ENCODE measurements around the gene IL15RA.
"Not testable (repeated sequence)": the region's sequence is repeated elsewhere in the genome, so short reads cannot be mapped to it uniquely, and the experiment has no call there.

IL15RA gene

GRCh38 chr10:5951167-5951711 is 26.1 kb downstream of the IL15RA start:
- DNase-seq (ENCODE audit: low read depth in 2 of 2): no peak

DNA sequence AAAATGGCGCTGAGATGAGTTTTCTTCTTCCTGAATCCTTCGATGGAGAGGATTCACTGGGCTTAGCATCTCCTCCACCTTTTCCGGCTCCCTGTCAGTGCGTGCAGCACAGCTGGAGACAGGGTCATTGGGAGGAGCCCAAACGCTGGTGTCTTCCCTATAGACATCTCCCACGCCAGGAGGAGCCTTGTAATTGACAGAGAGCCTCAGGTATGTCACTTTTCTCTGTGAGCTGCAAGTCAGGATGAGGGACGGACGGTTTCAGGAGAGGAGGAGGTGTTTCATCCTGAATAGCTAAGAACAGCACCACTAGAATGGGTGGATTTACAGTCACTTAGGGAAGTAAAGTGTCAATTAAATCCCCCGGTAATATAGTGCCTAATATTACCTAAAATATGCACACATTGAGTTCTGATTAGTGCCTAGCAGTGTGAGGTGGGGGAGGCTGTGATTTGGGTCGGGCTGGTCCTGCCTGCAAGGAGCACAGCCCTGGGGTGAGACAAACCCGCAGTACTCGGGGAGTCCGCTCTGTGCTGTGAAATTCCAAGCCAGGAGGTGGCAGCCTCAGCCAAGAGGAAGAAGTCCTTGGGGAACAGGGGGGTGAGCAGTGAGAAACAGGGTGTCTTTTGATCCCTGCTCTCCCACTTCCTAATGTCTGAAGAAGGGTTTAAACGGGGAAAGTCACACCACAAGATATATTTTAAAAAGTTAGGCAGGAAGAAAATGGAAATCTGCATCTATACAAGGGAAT is 28.2 kb downstream of the IL15RA start:
- no peak for DNase-seq (ENCODE audit: low read depth in 2 of 2)

GRCh38 chr10:5948208-5948585 is 29.1 kb downstream of the IL15RA start:
- DNase-seq (ENCODE audit: low read depth in 2 of 2): no peak

- no peak for DNase-seq (ENCODE audit: low read depth in 2 of 2)
Measured at GRCh38 chr10:5947471-5948207, 29.7 kb downstream of the IL15RA start.

GRCh38 chr10:5946786-5947185 is 30.6 kb downstream of the IL15RA start:
- no peak for DNase-seq (ENCODE audit: low read depth in 2 of 2)

DNA sequence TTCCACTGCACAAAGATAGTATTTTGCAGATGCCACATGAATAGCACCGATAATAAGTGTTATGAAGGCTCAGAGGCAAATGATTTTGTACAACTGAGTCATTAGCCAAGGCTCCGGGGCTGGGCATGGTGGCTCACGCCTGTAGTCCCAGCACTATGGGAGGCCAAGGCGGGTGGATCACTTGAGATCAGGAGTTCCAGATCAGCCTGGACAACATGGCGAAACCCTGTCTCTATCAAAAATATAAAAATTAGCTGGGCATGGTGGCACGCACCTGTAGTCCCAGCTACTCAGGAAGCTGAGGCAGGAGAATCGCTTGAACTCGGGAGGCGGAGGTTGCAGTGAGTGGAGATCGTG is 30.9 kb downstream of the IL15RA start:
- not testable (repeated sequence) for DNase-seq (ENCODE audit: low read depth in 2 of 2)

GRCh38 chr10:5945561-5946418 is 31.6 kb downstream of the IL15RA start:
- no peak for DNase-seq (ENCODE audit: low read depth in 2 of 2)

DNA sequence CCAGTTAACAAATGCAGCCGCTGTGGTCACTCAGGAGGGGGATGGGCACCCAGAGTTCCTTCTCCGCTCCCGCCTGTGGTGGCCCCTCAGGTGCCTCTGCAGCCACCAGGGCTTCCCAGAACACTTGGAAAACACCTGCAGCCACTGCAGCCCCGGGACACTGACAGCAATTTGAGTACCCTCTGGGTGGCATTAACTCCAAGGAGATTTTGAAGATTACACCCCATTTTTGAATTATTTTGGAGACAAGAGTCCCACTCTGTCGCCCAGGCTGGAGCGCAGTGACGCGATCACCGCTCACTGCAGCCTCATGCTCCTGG is 32.2 kb downstream of the IL15RA start:
- no peak for DNase-seq (ENCODE audit: low read depth in 2 of 2)

DNA sequence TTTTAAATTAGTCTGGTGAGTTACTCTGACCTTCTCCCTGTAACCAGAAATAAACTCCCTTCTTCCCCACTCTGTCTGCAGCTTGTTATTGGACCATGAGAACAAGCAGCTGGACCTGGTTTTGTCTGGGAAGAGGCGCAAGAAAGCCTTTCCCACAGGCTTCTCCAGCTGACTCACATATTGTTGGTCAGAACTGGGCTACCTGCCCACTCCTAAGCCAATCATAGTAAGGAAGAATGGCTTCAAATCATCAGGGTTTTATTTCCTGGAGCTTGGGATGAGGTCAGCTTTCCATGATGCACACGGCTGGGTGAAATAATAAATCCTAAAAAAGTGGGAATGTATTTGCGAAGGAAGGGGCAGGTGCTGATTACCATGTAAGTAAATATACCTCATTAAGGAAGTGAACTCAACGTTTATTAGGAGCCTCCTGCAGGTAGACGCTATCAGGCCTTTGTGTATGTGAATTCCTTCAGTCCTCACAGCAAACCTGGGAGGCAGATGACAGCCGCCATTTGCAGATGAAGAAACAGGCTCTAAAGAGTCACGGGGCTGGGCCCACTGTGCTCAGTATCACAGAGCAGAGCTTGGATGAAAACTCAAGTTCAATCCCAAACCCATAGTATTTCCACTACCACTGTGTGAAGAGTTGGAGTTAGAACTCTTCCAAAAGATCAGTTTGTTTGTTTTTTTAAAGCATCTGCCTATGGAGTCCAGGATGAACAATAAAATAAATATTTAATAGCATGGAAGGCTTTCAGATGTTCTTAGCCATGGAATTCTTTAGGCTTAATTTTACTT is 32.8 kb downstream of the IL15RA start:
- DNase-seq (ENCODE audit: low read depth in 2 of 2): no peak

DNA sequence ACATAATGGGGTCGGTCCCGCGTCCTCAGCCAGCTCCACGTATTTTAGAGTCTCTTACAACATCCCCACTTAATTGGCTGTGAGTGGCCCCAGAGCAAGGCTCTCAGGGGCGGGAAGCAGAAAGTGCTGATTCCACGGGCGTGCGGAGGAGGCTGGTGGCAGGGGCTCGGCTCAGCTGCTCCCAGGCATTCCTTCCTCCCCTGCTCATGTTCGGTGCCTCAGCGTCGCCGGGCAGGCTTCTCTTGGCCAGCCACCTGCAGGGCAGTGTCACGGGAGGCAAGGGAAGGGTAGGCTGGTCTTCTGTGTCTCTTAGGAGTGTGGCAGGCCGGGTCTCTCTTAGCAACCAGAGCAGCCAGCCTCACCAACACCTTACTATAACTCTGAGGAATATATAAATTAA is 33.8 kb downstream of the IL15RA start:
- no peak for DNase-seq (ENCODE audit: low read depth in 2 of 2)

- no peak for DNase-seq (ENCODE audit: low read depth in 2 of 2)
Measured at GRCh38 chr10:5942474-5942873, 34.9 kb downstream of the IL15RA start.

- DNase-seq (ENCODE audit: low read depth in 2 of 2): no peak
Measured at GRCh38 chr10:5942001-5942400, 35.3 kb downstream of the IL15RA start.

GRCh38 chr10:5941579-5941978 is 35.8 kb downstream of the IL15RA start:
- DNase-seq (ENCODE audit: low read depth in 2 of 2): no peak

DNA sequence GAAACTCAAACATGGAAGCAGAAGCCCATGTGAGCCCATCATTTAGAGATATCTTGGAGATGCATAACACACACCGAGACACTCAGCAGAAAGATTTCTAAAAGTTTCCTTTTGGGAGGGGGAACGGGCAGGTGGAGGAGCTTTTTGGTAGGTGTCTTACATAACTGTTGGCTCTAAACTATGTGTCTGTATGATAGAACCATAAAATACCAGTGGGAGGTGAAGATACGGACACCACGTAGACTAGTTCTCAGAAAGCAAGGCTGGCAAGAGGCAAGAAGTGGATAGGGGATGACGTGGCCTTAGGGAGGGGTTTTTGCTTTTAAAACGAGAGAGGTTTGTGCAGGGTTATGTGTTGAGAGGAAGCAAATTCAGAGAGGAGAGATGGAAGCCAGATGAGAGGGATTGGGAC is 36.5 kb downstream of the IL15RA start:
- DNase-seq (ENCODE audit: low read depth in 2 of 2): no peak

- no peak for DNase-seq (ENCODE audit: low read depth in 2 of 2)
Measured at GRCh38 chr10:5938291-5938690, 39.1 kb downstream of the IL15RA start.

DNA sequence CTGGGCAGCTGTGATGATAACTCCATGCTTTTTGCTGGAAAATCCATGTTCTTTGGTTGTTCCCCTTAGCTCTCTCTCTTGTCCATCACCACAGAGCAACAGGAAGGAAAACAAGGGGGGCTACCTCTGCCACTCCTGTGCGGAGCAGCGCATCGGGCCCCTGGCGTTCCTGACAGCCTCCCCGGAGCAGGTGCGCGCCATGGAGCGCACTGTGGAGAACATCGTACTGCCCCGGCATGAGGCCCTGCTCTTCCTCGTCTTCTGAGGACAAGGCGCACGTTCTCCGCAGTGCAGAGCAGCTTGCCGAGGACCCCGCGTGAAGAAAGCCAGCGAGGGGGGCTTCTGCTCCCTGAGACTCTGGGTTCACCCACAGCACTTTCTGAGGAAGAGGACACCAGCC is 40.3 kb downstream of the IL15RA start:
- DNase-seq (ENCODE audit: low read depth in 2 of 2): no peak

GRCh38 chr10:5935628-5936027 is 41.7 kb downstream of the IL15RA start:
- DNase-seq (ENCODE audit: low read depth in 2 of 2): no peak

- no peak for DNase-seq (ENCODE audit: low read depth in 2 of 2)
Measured at GRCh38 chr10:5933909-5934546, 43.3 kb downstream of the IL15RA start.

DNA sequence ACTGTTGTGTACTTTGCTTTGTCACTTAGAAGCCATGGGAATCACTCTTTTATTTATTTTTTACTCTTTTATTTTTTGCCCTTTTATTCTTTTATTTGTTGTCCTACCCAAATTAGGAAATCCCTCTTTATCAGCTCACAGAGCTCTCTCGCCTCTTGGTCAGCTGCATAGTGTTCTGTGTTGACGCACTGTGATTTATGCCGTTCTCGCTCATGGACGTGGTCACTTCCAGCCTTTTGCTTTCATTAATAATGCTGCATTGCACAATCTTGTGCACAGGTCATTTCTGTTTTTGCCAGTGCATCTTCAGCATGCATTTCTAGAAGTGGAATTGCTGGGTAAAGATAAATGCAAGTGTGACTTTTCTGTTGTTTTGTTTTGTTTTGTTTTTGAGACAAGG is 45.0 kb downstream of the IL15RA start:
- DNase-seq (ENCODE audit: low read depth in 2 of 2): no peak

DNA sequence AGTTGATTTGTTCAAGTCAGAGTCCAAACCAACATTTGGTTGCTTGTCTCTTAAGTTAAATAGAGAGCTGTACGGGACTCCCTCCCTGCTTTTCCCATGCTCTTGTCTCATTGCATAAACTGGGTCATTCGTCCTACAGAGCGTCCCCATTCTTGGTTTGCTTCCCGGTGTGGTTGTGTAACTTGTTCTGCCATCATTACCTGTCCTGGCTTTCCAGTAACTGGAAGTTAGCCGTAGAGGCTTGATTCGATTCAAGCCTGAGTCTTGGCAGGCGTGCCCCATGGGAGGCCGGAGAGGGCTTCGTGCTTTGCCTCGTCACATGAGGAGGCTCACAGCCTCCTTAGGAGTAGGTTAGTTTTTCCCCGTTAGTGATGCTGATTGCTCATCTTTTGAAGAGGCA is 47.1 kb downstream of the IL15RA start:
- no peak for DNase-seq (ENCODE audit: low read depth in 2 of 2)

DNA sequence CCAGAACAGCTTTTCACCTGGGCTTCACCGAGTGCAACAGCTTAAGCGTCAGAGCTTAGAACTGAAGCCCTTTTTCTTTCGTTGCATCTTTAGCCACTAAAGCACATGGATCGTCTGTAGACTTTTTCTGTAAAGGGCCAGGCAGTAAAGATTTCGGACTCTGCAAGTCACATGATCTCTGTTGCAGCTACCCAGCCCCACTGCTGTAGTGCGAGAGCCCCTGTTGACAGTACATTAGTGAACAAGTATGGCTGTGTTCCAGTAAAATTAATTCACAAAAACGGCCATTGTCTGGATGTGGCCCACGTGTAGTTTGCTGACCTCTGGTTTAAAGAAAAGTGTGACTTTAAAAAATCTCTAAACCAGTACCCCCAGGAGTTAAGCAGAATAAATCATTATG is 47.9 kb downstream of the IL15RA start:
- no peak for DNase-seq (ENCODE audit: low read depth in 2 of 2)
